T-helper 22 cell (primary cell): ENCODE data around the gene CCDC78.

Experiments
- DNase-seq: peaks from one replicate; pipeline ENCODE4 v3.0.0-alpha.2; 2020; ENCODE audit warnings: low read depth

Gene CCDC78

GRCh38 chr16:726438-727290, at the start of gene CCDC78, which contains the start of gene HAGHL:
Gene CCDC78, minus strand, starts transcription at chr16:726443. Its CDS starts 76 bp downstream, at chr16:726367.
Gene HAGHL, plus strand, starts transcription at chr16:727106. Its CDS starts 404 bp downstream, at chr16:727510.
- DNase-seq: peak; percentile 38

- no peak for DNase-seq
Observed at GRCh38 chr16:775236-775796, 49.1 kb upstream of the CCDC78 start.

- DNase-seq: no peak
Observed at GRCh38 chr16:774086-775001, 48.1 kb upstream of the CCDC78 start.

- DNase-seq: no peak
Observed at GRCh38 chr16:772959-773358, 46.7 kb upstream of the CCDC78 start.

- DNase-seq: no peak
Observed at GRCh38 chr16:770411-770810, 44.2 kb upstream of the CCDC78 start.

- no peak for DNase-seq
Observed at GRCh38 chr16:769934-770333, 43.7 kb upstream of the CCDC78 start.

- no peak for DNase-seq
Observed at GRCh38 chr16:769184-769784, 43.0 kb upstream of the CCDC78 start.

GRCh38 chr16:768428-768827, 42.2 kb upstream of the CCDC78 start:
- DNase-seq: no peak

GRCh38 chr16:767743-768235, 41.5 kb upstream of the CCDC78 start:
- DNase-seq: no peak

GRCh38 chr16:766820-767640, 40.8 kb upstream of the CCDC78 start:
- no peak for DNase-seq

- DNase-seq: no peak
Observed at GRCh38 chr16:766008-766819, 40.0 kb upstream of the CCDC78 start.

GRCh38 chr16:765488-765865, 39.2 kb upstream of the CCDC78 start:
- no peak for DNase-seq

GRCh38 chr16:764848-765487, 38.7 kb upstream of the CCDC78 start:
- DNase-seq: no peak

GRCh38 chr16:764184-764750, 38.0 kb upstream of the CCDC78 start:
- no peak for DNase-seq

- no peak for DNase-seq
Observed at GRCh38 chr16:763369-764183, 37.3 kb upstream of the CCDC78 start.

- DNase-seq: no peak
Observed at GRCh38 chr16:762595-763268, 36.5 kb upstream of the CCDC78 start.

GRCh38 chr16:761625-762513, 35.6 kb upstream of the CCDC78 start:
- no peak for DNase-seq
